HG02852 (cell line): ENCODE data around the gene INSR.
"Not testable (repeated sequence)": the region's sequence is repeated elsewhere in the genome, so short reads cannot be mapped to it uniquely, and the experiment has no call there.

Source experiments
- ATAC-seq: cut with Tn5 transposase; IDR thresholded peaks from one replicate; pipeline ENCODE4 v1.9.1; 2021; ENCODE audit warnings: mild to moderate bottlenecking, moderate library complexity; ENCODE audit not compliant: unreplicated experiment

Gene INSR

GRCh38 chr19:7104747-7105447 lies 189.3 kb downstream of the INSR start:
- ATAC-seq: no peak

GRCh38 chr19:7101498-7102253 lies 192.5 kb downstream of the INSR start:
- no peak for ATAC-seq

GRCh38 chr19:7099597-7099921 lies 194.7 kb downstream of the INSR start:
- ATAC-seq: no peak

- peak; percentile 78 for ATAC-seq
Observed at GRCh38 chr19:7098701-7099596, 195.3 kb downstream of the INSR start.

- no peak for ATAC-seq
Observed at GRCh38 chr19:7098096-7098495, 196.1 kb downstream of the INSR start.

GRCh38 chr19:7088999-7089398 lies 205.2 kb downstream of the INSR start:
- ATAC-seq: no peak

GRCh38 chr19:7083076-7083956 lies 210.9 kb downstream of the INSR start:
- no peak for ATAC-seq

GRCh38 chr19:7078008-7078407 lies 216.2 kb downstream of the INSR start:
- no peak for ATAC-seq

- ATAC-seq: no peak
Observed at GRCh38 chr19:7076151-7076550, 218.1 kb downstream of the INSR start.

- no peak for ATAC-seq
Observed at GRCh38 chr19:7074705-7075282, 219.4 kb downstream of the INSR start.

- ATAC-seq: no peak
Observed at GRCh38 chr19:7072541-7072940, 221.7 kb downstream of the INSR start.

GRCh38 chr19:7069904-7070226 lies 224.3 kb downstream of the INSR start:
- ATAC-seq: no peak

- peak; percentile 91 for ATAC-seq
Observed at GRCh38 chr19:7069042-7069903, 224.9 kb downstream of the INSR start, which contains the start of gene ZNF557. ZNF557 (plus strand) TSS chr19:7069703; CDS start chr19:7075075, 5,372 bp downstream.

- ATAC-seq: no peak
Observed at GRCh38 chr19:7068599-7068998, 225.6 kb downstream of the INSR start.

GRCh38 chr19:7067716-7068115 lies 226.5 kb downstream of the INSR start:
- ATAC-seq: no peak

GRCh38 chr19:7067122-7067521 lies 227.1 kb downstream of the INSR start:
- not testable (repeated sequence) for ATAC-seq

- no peak for ATAC-seq
Observed at GRCh38 chr19:7063764-7064418, 230.3 kb downstream of the INSR start.

- ATAC-seq: no peak
Observed at GRCh38 chr19:7063339-7063738, 230.9 kb downstream of the INSR start.
